GM12874 (cell line): ENCODE data around the gene SF3A2.

Experiments used
- TF ChIP-seq, protein P1 (sequence below): IDR thresholded peaks from 2 replicates; pipeline ENCODE4 v1.5.1; 2011; ENCODE audit warnings: low read depth, mild to moderate bottlenecking, control low read depth, low read length, moderate library complexity; ENCODE audit not compliant: insufficient read depth

Gene SF3A2

GRCh38 chr19:2287585-2288337 lies 51.1 kb downstream of the SF3A2 start:
- TF ChIP-seq, protein P1, sequence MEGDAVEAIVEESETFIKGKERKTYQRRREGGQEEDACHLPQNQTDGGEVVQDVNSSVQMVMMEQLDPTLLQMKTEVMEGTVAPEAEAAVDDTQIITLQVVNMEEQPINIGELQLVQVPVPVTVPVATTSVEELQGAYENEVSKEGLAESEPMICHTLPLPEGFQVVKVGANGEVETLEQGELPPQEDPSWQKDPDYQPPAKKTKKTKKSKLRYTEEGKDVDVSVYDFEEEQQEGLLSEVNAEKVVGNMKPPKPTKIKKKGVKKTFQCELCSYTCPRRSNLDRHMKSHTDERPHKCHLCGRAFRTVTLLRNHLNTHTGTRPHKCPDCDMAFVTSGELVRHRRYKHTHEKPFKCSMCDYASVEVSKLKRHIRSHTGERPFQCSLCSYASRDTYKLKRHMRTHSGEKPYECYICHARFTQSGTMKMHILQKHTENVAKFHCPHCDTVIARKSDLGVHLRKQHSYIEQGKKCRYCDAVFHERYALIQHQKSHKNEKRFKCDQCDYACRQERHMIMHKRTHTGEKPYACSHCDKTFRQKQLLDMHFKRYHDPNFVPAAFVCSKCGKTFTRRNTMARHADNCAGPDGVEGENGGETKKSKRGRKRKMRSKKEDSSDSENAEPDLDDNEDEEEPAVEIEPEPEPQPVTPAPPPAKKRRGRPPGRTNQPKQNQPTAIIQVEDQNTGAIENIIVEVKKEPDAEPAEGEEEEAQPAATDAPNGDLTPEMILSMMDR: no peak

- TF ChIP-seq, protein P1: no peak
These were observed 51.8 kb downstream of the SF3A2 start for GRCh38 chr19:2288338-2288817.

DNA sequence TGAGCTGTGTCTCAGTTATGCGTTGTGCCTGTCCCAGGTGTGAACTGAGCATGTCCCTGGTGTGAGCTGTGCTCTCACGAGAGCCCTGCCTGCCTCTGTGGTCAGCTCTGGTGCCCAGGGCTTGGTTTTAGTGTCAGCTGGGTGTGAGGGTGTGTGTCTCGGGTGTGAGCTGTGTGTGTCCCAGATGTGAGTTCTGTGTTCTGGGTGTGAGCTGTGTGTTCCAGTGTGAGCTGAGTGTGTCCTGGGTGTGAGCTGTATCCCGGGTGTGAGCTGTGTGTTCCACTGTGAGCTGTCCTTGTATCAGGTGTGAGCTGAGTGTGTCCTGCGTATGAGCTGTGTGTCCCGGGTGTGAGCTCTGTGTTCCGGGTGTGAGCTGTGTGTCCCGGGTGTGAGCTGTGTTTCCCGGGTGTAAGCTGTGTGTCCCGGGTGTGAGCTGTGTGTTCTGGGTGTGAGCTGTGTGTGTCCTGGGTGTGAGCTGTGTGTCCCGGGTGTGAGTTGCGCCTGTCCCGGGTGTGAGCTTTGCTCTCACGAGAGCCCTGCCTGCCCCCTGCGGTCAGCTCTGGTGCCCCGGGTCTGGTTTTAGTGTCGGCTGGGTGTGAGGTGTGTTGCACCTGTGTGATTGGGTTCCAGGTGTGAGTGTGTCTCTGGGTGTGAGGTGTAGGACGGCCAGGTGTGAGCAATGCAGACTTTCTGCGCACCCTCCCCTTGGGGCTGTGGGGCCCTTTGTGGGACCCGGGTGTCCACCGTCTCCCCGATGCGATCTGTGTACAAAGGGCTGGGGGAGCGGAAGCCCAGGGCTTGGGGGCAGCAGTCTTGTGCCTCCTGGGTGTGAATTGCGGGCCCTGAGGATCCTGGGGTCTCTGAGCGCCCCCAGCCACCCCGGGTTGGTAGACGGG lies 52.4 kb downstream of the SF3A2 start:
- TF ChIP-seq, protein P1: no peak

GRCh38 chr19:2289714-2290435 lies 53.3 kb downstream of the SF3A2 start:
- TF ChIP-seq, protein P1: no peak

GRCh38 chr19:2290441-2291184 lies 54.0 kb downstream of the SF3A2 start:
- TF ChIP-seq, protein P1: no peak

DNA sequence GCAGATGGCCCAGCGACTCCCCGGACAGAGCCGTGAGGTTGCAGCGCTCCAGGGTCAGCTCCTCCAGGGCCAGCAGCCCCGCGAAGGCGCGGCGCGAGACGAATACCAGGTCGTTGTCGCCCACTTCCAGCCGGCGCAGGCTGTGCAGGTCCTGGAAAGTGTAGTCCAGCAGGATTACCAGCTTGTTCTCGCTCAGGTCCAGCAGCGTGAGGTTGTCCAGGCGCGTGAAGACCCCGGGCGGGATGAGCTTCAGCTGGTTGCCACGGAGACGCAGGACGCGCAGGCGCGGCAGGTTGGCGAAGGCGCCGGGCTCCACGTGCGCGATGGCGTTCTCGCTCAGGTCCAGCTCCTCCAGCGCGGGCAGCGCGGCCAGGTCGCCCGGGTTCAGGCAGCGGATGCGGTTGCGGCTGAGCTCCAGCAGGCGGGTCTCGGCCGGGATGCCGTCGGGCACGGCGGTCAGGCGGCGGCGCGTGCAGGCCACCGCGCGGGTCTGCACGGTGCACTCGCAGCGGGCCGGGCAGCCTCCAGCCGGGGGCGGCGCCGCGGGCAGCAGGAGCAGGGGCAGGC lies 54.6 kb downstream of the SF3A2 start:
- TF ChIP-seq, protein P1: no peak
